NB4 (cell line): ENCODE results near the gene FSTL4.

Source experiments
- MYC ChIP-seq: IDR thresholded peaks from 2 replicates; pipeline ENCODE4 v1.6.1; 2011; ENCODE audit warnings: low read depth, low read length
- POLR2A ChIP-seq: IDR thresholded peaks from 2 replicates; pipeline ENCODE4 v1.6.1; 2011; ENCODE audit warnings: mild to moderate bottlenecking; ENCODE audit not compliant: insufficient read length; ENCODE audit errors: extremely low read depth
- TF ChIP-seq, protein P1 (sequence below): IDR thresholded peaks from one replicate; pipeline ENCODE4 v1.5.1; 2012; ENCODE audit warnings: low read depth, low read length
- TF ChIP-seq, protein P2 (sequence below): IDR thresholded peaks from 2 replicates; pipeline ENCODE4 v1.6.1; 2011; ENCODE audit warnings: low read depth, low read length

DNA sequence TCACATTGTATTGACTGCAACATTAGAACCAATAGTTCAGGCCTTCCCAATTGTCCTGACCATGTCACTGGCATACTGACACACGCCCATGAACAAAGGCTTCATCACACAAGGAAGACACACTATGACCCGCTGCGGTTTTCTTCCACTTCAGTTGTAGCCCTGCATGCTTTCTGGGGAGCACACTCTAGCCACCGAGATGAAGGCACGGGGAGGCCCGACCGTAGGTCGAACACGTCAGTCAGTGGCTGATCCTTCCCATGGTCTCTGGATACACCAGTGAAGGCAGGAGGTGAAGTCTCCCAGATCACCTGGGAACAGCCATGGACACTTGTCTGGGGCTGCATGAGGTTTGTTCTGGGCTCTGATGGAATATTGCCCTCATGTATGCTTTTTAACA is 224.7 kb downstream of the FSTL4 start:
- TF ChIP-seq, protein P1, sequence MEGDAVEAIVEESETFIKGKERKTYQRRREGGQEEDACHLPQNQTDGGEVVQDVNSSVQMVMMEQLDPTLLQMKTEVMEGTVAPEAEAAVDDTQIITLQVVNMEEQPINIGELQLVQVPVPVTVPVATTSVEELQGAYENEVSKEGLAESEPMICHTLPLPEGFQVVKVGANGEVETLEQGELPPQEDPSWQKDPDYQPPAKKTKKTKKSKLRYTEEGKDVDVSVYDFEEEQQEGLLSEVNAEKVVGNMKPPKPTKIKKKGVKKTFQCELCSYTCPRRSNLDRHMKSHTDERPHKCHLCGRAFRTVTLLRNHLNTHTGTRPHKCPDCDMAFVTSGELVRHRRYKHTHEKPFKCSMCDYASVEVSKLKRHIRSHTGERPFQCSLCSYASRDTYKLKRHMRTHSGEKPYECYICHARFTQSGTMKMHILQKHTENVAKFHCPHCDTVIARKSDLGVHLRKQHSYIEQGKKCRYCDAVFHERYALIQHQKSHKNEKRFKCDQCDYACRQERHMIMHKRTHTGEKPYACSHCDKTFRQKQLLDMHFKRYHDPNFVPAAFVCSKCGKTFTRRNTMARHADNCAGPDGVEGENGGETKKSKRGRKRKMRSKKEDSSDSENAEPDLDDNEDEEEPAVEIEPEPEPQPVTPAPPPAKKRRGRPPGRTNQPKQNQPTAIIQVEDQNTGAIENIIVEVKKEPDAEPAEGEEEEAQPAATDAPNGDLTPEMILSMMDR = no peak
- no peak for TF ChIP-seq POLR2A
- TF ChIP-seq MYC = no peak
- TF ChIP-seq, protein P2, sequence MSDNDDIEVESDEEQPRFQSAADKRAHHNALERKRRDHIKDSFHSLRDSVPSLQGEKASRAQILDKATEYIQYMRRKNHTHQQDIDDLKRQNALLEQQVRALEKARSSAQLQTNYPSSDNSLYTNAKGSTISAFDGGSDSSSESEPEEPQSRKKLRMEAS = no peak
